Endothelial cell (in vitro differentiated cells): ENCODE measurements around the gene TNXB. TPM values are rescaled to one million over a fixed set of nuclear protein-coding genes. Genes with fewer than 3 reads are reported as not detected.
"Not testable (repeated sequence)": the region's sequence is repeated elsewhere in the genome, so short reads cannot be mapped to it uniquely, and the experiment has no call there.

Experiments
- DNase-seq: peaks from one replicate; pipeline ENCODE4 v3.0.0; 2021; ENCODE audit warnings: low spot score
- H3K27ac Mint-ChIP-seq: one replicate; pipeline ENCODE4 v1.8.0; 2021; ENCODE audit warnings: mixed read lengths, inconsistent platforms; ENCODE audit not compliant: unreplicated experiment
- H3K27me3 Mint-ChIP-seq: one replicate; pipeline ENCODE4 v1.8.0; 2021; ENCODE audit warnings: mild to moderate bottlenecking, moderate library complexity, mixed read lengths, inconsistent platforms; ENCODE audit not compliant: unreplicated experiment
- H3K36me3 Mint-ChIP-seq: one replicate; pipeline ENCODE4 v1.8.0; 2021; ENCODE audit warnings: mild to moderate bottlenecking, low read depth, mixed read lengths, inconsistent platforms; ENCODE audit not compliant: unreplicated experiment
- H3K4me1 Mint-ChIP-seq: one replicate; pipeline ENCODE4 v1.8.0; 2021; ENCODE audit warnings: mild to moderate bottlenecking, mixed read lengths, inconsistent platforms; ENCODE audit not compliant: unreplicated experiment
- H3K4me3 Mint-ChIP-seq: one replicate; pipeline ENCODE4 v1.8.0; 2021; ENCODE audit warnings: mild to moderate bottlenecking, mixed read lengths, inconsistent platforms; ENCODE audit not compliant: unreplicated experiment
- H3K9me3 Mint-ChIP-seq: one replicate; pipeline ENCODE4 v1.8.0; 2021; ENCODE audit warnings: mixed read lengths, inconsistent platforms; ENCODE audit not compliant: unreplicated experiment
- total RNA-seq: library from RNA; stranded (reverse); fragmentation: NEBNext Ultra II Directional; extraction: Animal tissue kit (Norgen Biotek cat#: 25700); gene quantifications from one replicate; pipeline ENCODE4 v1.2.1, GENCODE V29; 2021; ENCODE audit not compliant: unreplicated experiment
- TF ChIP-seq, protein P1 (sequence below): fragments of 200-600 bp; sonication (generic); IDR thresholded peaks from one replicate; pipeline ENCODE4 v1.5.0; 2021; ENCODE audit warnings: antibody characterized with exemption; ENCODE audit not compliant: unreplicated experiment

The TNXB gene
- total RNA-seq, 1 donor from 2014 or later = 7.5 TPM

DNA sequence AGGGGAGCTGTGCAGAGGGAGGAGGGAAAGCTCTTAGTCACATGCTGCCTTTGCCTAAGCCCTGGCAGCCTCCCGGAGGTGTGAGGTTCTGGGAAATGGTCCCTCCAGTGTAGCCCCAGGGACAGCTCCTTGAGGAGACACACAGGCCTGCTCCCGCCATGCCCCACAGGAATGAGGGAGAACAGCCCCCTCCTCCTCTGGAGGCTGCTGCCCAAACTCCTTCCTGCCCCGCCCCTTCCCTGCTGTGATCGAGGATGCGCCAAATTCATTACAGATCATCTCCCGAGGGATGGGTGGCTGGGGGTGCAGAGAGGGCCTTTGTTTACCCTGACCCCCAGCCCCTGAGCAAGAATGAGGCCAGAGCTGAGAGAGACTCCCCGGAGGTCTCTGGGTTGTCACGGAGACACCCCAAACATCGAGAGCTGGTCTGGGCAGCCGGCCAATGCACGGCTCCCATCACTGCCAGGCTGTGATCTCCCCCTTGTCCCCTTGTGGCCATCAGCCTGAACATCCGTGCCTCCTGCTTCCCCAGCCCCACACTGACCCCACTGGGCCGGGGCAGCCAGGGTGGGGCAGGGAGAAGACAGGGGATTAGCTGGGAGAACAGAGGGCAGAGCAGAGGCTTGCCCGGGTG lies 62.6 kb downstream of the TNXB start:
- DNase-seq = no peak
- Mint-ChIP-seq H3K4me1 (peaks cover 5% of the 10 kb centered on the region), H3K4me3 (no peak overlapping the region), H3K27me3 (peaks cover 9% of the 10 kb centered on the region), H3K36me3 (peaks cover 7% of the 10 kb centered on the region), H3K9me3 (no peaks in the 10 kb centered on the region), H3K27ac (no peak overlapping the region)
- TF ChIP-seq, protein P1, sequence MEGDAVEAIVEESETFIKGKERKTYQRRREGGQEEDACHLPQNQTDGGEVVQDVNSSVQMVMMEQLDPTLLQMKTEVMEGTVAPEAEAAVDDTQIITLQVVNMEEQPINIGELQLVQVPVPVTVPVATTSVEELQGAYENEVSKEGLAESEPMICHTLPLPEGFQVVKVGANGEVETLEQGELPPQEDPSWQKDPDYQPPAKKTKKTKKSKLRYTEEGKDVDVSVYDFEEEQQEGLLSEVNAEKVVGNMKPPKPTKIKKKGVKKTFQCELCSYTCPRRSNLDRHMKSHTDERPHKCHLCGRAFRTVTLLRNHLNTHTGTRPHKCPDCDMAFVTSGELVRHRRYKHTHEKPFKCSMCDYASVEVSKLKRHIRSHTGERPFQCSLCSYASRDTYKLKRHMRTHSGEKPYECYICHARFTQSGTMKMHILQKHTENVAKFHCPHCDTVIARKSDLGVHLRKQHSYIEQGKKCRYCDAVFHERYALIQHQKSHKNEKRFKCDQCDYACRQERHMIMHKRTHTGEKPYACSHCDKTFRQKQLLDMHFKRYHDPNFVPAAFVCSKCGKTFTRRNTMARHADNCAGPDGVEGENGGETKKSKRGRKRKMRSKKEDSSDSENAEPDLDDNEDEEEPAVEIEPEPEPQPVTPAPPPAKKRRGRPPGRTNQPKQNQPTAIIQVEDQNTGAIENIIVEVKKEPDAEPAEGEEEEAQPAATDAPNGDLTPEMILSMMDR = no peak

DNA sequence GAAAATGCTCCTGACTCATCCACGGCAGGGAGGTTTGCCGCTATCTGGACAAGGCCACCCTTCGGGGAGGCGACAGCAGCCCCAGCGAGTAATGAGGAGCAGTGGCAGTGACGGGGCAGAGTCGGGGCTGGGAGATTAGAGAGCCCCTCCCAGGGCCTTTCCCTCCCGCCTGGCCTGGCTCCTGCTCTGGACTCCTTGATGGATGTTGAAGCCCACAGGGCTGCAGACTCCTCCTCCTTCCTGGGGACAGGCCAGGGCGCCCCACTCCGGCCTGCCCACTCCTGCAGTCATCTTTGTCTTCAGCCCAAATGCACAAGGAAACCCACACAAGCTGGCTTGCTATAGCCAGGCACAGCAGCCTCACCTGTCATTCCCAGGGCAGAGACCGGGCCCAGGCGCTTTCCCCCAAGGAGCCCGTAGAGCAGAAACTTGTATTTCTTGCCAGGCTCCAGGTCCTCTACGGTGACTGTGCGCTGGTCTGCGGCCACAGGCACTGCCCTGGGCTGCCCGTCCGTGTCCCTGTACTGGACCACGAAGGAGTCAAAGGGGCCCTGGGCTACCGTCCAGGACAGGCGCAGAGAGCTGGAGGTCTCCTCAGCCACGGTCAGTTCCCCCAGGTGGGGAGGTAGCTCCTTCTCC lies 63.2 kb downstream of the TNXB start:
- Mint-ChIP-seq H3K36me3 (peaks cover 4% of the 10 kb centered on the region), H3K27ac (no peak overlapping the region), H3K9me3 (no peaks in the 10 kb centered on the region), H3K4me1 (peaks cover 5% of the 10 kb centered on the region), H3K27me3 (peaks cover 8% of the 10 kb centered on the region), H3K4me3 (no peak overlapping the region)
- DNase-seq = no peak
- TF ChIP-seq, protein P1 = no peak

DNA sequence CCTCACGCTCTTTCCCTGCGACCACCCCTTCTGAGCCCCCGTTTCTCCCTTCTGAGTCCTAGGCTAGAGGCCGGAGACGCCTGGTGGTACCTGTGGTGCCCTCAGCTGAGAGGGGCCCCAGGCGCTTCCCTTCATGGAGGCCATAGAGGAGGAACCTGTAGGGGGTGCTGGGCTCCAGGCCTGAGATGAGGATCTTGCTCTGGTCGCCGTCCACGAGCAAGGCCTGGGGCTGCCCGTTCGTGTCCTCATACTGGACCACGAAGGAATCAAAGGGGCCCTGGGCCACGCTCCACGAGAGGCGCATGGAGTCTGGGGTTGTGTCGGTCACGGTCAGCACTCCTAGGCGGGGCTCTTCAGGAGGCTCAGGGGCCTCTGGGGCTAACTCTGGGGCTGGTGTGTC lies 64.2 kb downstream of the TNXB start:
- not testable (repeated sequence) for H3K4me1 Mint-ChIP-seq, H3K9me3 Mint-ChIP-seq

DNA sequence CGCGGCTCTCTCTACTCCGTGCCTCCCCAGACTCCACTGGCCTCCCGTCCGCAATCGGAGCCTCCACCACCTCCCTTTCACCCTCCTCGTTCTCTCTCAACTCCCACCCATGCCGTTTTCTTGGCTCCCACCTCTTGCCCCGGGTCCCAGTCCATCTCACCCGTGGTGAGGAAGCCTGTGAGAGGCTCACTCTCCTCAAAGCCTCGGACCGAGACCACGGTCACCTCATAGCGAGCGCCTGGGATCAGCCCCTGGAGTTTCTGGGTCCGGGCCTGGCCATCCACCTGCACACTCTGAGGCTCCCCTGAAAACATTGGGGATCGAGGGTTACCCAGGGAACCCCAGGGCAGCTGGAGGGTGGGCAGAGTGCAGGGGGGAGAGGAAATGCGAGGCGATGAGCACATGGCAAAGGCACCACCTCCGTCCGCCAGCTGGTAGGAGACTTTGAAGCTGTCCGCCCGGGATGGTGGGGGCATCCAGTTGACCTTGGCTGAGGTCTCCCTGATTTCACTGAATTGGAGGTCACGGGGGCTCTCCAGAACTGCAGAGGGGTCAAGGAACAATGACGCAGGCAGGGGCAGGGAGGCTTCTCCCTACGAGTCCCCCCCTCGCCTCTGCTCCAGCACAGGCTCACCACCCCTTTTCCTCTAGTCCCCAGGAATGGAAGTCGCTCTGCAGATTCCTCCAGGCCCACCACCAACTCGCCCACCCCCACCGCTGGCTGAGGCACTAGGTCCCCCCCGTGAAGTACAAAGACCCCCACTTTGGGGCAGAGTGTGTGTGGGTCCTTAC lies 65.4 kb downstream of the TNXB start:
- not testable (repeated sequence) for H3K27ac Mint-ChIP-seq, H3K4me3 Mint-ChIP-seq, DNase-seq, H3K9me3 Mint-ChIP-seq, H3K36me3 Mint-ChIP-seq, H3K27me3 Mint-ChIP-seq, H3K4me1 Mint-ChIP-seq

More for the DNA sequence above, 64.2 kb downstream of the TNXB start:
- DNase-seq, H3K36me3 Mint-ChIP-seq, H3K27ac Mint-ChIP-seq, H3K27me3 Mint-ChIP-seq, H3K4me3 Mint-ChIP-seq: not testable (repeated sequence)

DNA sequence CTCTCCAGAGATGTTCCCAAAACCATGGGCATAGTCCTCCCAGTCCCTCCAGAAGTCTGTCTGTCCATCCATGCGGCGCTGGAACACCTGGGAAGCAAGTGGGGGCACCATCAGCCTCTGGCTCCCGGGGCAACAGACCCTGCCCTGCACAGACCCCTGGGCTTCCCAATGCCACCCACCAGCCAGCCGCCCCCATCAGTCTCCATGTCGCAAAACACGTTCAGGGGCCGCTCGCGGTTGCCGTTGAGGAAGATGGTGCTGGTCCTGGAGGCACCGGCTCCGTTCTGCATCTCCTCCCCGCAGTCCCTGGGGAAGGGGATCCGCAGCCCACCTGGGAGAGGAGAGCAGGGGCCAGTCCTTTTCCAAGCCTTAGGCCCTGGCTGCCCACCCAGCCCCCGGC lies 66.9 kb downstream of the TNXB start:
- H3K27ac Mint-ChIP-seq, H3K4me3 Mint-ChIP-seq, H3K9me3 Mint-ChIP-seq, H3K27me3 Mint-ChIP-seq, DNase-seq, H3K4me1 Mint-ChIP-seq, H3K36me3 Mint-ChIP-seq: not testable (repeated sequence)

DNA sequence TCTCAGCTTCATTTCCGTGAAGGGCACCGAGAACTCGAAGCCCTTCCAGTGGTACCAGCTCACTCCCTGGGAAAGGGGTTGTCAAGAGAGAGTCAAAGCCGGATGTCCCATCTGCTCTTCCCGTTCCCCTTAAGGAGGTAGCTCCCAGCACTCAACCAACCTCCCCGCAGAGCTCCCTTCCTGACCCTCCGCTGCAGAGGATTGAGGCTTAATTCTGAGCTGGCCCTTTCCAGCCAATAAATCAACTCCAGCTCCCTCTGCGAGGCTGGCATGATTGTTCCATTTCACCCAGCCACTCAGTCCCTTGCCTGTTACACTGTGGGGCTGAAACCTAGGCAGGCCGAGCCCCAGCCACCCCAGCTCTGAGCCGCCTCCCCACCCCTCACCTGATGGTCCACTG lies 67.8 kb downstream of the TNXB start:
- not testable (repeated sequence) for H3K4me3 Mint-ChIP-seq, H3K36me3 Mint-ChIP-seq, H3K27me3 Mint-ChIP-seq, H3K9me3 Mint-ChIP-seq, DNase-seq, H3K27ac Mint-ChIP-seq, H3K4me1 Mint-ChIP-seq

DNA sequence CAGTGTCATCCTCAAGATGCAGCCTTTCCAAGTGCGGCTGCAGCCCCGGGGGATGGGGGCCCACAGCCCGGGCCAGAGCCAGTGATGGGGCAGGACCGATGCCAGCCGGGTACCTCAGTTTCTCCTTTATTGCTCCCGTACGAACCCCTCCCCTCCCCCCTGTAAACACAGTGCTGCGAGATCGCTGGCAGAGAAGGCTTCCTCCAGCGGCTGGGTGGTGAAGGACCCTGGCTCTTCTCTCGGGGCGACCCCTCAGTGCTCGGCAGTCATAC lies 68.2 kb downstream of the TNXB start:
- not testable (repeated sequence) for H3K4me3 Mint-ChIP-seq, H3K4me1 Mint-ChIP-seq, DNase-seq, H3K27me3 Mint-ChIP-seq, H3K9me3 Mint-ChIP-seq, H3K36me3 Mint-ChIP-seq, H3K27ac Mint-ChIP-seq

DNA sequence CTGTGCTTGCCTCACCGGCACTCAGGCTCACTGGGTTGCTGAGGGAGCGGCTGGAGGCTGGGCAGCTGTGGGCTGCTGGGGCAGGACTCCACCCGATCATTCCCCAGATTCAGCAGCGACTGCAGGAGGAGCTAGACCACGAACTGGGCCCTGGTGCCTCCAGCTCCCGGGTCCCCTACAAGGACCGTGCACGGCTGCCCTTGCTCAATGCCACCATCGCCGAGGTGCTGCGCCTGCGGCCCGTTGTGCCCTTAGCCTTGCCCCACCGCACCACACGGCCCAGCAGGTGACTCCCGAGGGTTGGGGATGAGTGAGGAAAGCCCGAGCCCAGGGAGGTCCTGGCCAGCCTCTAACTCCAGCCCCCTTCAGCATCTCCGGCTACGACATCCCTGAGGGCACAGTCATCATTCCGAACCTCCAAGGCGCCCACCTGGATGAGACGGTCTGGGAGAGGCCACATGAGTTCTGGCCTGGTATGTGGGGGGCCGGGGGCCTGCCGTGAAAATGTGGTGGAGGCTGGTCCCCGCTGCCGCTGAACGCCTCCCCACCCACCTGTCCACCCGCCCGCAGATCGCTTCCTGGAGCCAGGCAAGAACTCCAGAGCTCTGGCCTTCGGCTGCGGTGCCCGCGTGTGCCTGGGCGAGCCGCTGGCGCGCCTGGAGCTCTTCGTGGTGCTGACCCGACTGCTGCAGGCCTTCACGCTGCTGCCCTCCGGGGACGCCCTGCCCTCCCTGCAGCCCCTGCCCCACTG lies 68.7 kb downstream of the TNXB start:
- not testable (repeated sequence) for H3K36me3 Mint-ChIP-seq, DNase-seq, H3K27ac Mint-ChIP-seq, H3K4me3 Mint-ChIP-seq, H3K27me3 Mint-ChIP-seq, H3K9me3 Mint-ChIP-seq, H3K4me1 Mint-ChIP-seq

DNA sequence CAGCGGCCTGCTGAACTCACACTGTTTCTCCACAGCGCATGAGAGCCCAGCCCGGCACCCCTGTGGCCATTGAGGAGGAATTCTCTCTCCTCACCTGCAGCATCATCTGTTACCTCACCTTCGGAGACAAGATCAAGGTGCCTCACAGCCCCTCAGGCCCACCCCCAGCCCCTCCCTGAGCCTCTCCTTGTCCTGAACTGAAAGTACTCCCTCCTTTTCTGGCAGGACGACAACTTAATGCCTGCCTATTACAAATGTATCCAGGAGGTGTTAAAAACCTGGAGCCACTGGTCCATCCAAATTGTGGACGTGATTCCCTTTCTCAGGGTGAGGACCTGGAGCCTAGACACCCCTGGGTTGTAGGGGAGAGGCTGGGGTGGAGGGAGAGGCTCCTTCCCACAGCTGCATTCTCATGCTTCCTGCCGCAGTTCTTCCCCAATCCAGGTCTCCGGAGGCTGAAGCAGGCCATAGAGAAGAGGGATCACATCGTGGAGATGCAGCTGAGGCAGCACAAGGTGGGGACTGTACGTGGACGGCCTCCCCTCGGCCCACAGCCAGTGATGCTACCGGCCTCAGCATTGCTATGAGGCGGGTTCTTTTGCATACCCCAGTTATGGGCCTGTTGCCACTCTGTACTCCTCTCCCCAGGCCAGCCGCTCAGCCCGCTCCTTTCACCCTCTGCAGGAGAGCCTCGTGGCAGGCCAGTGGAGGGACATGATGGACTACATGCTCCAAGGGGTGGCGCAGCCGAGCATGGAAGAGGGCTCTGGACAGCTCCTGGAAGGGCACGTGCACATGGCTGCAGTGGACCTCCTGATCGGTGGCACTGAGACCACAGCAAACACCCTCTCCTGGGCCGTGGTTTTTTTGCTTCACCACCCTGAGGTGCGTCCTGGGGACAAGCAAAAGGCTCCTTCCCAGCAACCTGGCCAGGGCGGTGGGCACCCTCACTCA lies 69.5 kb downstream of the TNXB start:
- H3K36me3 Mint-ChIP-seq, H3K4me3 Mint-ChIP-seq, H3K4me1 Mint-ChIP-seq, H3K27ac Mint-ChIP-seq, H3K27me3 Mint-ChIP-seq, DNase-seq, H3K9me3 Mint-ChIP-seq: not testable (repeated sequence)
